Measurements from ENCODE around the gene GOLT1A.
"Not testable (repeated sequence)": the region's sequence is repeated elsewhere in the genome, so short reads cannot be mapped to it uniquely, and the experiment has no call there.

The GOLT1A gene

GRCh38 chr1:204246876-204247275 is 33.1 kb upstream of the GOLT1A start:
- DNase-seq: no peak

- no peak for DNase-seq
Observed at GRCh38 chr1:204242920-204243319, 29.1 kb upstream of the GOLT1A start.

- no peak for DNase-seq
Observed at GRCh38 chr1:204241914-204242313, 28.1 kb upstream of the GOLT1A start.

- DNase-seq: no peak
Observed at GRCh38 chr1:204241050-204241449, 27.3 kb upstream of the GOLT1A start.

GRCh38 chr1:204240233-204240632 is 26.4 kb upstream of the GOLT1A start:
- no peak for DNase-seq

- not testable (repeated sequence) for DNase-seq
Observed at GRCh38 chr1:204239401-204239800, 25.6 kb upstream of the GOLT1A start.

GRCh38 chr1:204238520-204238919 is 24.7 kb upstream of the GOLT1A start:
- DNase-seq: not testable (repeated sequence)

GRCh38 chr1:204237515-204237914 is 23.7 kb upstream of the GOLT1A start:
- not testable (repeated sequence) for DNase-seq

- DNase-seq: no peak
Observed at GRCh38 chr1:204232526-204232925, 18.7 kb upstream of the GOLT1A start.

GRCh38 chr1:204230211-204230610 is 16.4 kb upstream of the GOLT1A start:
- DNase-seq: no peak

- no peak for DNase-seq
Observed at GRCh38 chr1:204228896-204229295, 15.1 kb upstream of the GOLT1A start.

- no peak for DNase-seq
Observed at GRCh38 chr1:204227996-204228785, 14.4 kb upstream of the GOLT1A start.

- DNase-seq: no peak
Observed at GRCh38 chr1:204227351-204227750, 13.6 kb upstream of the GOLT1A start.

GRCh38 chr1:204225841-204226735 is 12.3 kb upstream of the GOLT1A start:
- no peak for DNase-seq

- DNase-seq: no peak
Observed at GRCh38 chr1:204224655-204225054, 10.9 kb upstream of the GOLT1A start.

GRCh38 chr1:204223129-204223860 is 9.5 kb upstream of the GOLT1A start:
- DNase-seq: no peak

- no peak for DNase-seq
Observed at GRCh38 chr1:204222764-204223055, 8.9 kb upstream of the GOLT1A start.

- no peak for DNase-seq
Observed at GRCh38 chr1:204222006-204222763, 8.4 kb upstream of the GOLT1A start.

GRCh38 chr1:204221271-204221670 is 7.5 kb upstream of the GOLT1A start:
- no peak for DNase-seq

- DNase-seq: no peak
Observed at GRCh38 chr1:204219971-204220616, 6.3 kb upstream of the GOLT1A start.

GRCh38 chr1:204218552-204218951 is 4.8 kb upstream of the GOLT1A start:
- DNase-seq: no peak

GRCh38 chr1:204217648-204218000 is 3.8 kb upstream of the GOLT1A start:
- no peak for DNase-seq

Data from cerebellar nuclear complex (tissue), 1 donor.